ENCODE data around the gene TAOK3. TPM values are rescaled to one million over a fixed set of nuclear protein-coding genes. Genes with fewer than 3 reads are reported as not detected.
A peak's percentile ranks its signal among the peaks of the same experiment; 100 is the strongest.

The TAOK3 gene
- total and polyA plus RNA-seq, 2 donors, result 19.8 to 33.6 TPM

DNA sequence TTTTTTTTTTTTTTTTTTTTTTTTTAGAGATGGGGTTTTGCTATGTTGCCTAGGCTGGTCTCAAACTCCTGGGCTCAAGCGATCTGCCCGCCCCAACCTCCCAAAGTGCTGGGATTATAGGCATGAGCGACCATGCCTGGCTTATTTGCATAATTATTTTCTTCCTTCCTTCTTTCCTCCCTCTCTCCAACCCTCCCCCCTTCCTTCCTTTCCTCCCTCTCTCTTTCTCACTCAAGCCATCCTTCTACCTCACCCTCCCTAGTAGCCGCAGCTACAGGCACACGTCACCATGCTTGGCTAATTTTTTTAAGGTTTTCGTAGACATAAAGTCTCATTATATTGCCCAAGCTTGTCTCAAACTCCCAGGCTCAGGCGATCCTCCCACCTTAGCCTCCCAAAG, 152.9 kb downstream of the TAOK3 start:
- Histone ChIP-seq H3K36me3 (ENCODE audit: insufficient read depth) (no peaks in the 10 kb centered on the region), H3K4me3 (ENCODE audit: low read depth, low read length) (no peak overlapping the region), H3K4me1 (ENCODE audit: insufficient read depth) (no peaks in the 10 kb centered on the region), H3K27ac (ENCODE audit: low read depth) (no peak overlapping the region)
- no peak for DNase-seq (ENCODE audit: extremely low spot score)
- WGBS, result 94% methylated on average over 7 of the region's 7 CpGs

GRCh38 chr12:118219106-118219505, 153.6 kb downstream of the TAOK3 start:
- H3K4me1 ChIP-seq (ENCODE audit: insufficient read depth), result no peaks in the 10 kb centered on the region
- 97% methylated on average over 5 of the region's 5 CpGs for WGBS
- H3K4me3 ChIP-seq (ENCODE audit: low read depth, low read length), result no peak overlapping the region
- no peak overlapping the region for H3K27ac ChIP-seq (ENCODE audit: low read depth)
- DNase-seq (ENCODE audit: extremely low spot score), result no peak
- H3K36me3 ChIP-seq (ENCODE audit: insufficient read depth), result no peaks in the 10 kb centered on the region

DNA sequence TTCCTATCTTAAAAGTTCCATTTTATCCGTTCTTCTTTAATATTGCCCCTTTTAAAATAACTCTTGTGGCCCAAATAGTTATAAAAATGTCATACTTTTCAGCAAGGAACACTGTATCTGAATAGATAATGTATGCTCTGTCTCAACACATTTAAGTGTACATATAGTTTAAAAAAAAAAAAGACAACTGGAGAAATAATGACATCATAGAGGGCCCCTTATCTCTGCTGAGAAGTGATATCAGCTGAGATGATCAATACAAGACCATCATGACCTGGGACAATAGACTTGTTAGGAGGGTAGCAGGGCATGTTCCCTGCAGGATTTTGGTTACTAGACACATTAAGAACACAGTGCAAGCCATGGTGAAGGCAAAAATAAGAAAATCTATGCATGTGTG, 159.3 kb downstream of the TAOK3 start:
- Histone ChIP-seq H3K36me3 (ENCODE audit: insufficient read depth) (no peaks in the 10 kb centered on the region), H3K4me3 (ENCODE audit: low read depth, low read length) (no peak overlapping the region), H3K27ac (ENCODE audit: low read depth) (no peak overlapping the region), H3K4me1 (ENCODE audit: insufficient read depth) (no peaks in the 10 kb centered on the region)
- WGBS, result 86% methylated on average over 1 of the region's 1 CpG
- DNase-seq (ENCODE audit: extremely low spot score), result no peak

DNA sequence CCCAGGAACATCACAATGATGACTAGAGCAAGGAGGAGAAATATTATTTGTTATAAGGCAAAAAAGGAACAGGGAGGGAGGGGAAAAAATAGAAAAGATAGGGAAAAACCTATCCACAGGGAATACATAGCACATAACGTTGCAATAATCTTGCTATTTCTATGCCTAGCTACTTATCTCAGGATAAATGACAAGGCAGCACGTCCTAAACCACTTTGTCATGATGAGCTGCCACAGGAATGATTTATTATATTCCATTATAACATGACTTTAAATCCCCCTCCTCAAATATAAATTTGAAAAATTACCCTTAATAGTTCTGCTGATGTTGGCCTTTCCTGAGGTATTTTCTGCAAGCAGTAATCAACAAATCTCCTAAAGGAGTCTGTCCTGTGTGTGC, 160.1 kb downstream of the TAOK3 start:
- no peaks in the 10 kb centered on the region for H3K36me3 ChIP-seq (ENCODE audit: insufficient read depth)
- 91% methylated on average over 2 of the region's 2 CpGs for WGBS
- H3K27ac ChIP-seq (ENCODE audit: low read depth), result no peak overlapping the region
- no peak overlapping the region for H3K4me3 ChIP-seq (ENCODE audit: low read depth, low read length)
- no peaks in the 10 kb centered on the region for H3K4me1 ChIP-seq (ENCODE audit: insufficient read depth)
- DNase-seq (ENCODE audit: extremely low spot score), result no peak

DNA sequence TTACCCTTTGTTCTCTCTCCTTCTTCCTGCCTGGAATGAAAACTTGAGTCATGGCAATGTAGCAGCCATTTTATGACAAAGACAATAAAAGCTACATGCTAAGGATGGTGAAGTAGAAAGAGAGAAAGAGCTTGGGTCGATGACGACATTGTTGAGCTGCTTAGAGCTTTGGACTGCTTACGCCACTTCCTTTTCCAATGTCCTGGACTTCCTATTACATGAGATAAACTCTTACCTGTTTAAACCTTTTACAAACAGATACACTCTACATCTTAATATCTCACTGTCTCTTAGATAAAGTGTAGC, 166.6 kb downstream of the TAOK3 start:
- WGBS, result 87% methylated on average over 3 of the region's 3 CpGs
- no peak for DNase-seq (ENCODE audit: extremely low spot score)
- Histone ChIP-seq H3K4me1 (ENCODE audit: insufficient read depth) (no peaks in the 10 kb centered on the region), H3K36me3 (ENCODE audit: insufficient read depth) (peaks cover 4% of the 10 kb centered on the region), H3K4me3 (ENCODE audit: low read depth, low read length) (no peak overlapping the region), H3K27ac (ENCODE audit: low read depth) (no peak overlapping the region)

- no peaks in the 10 kb centered on the region for H3K4me1 ChIP-seq (ENCODE audit: insufficient read depth)
- no peak overlapping the region for H3K4me3 ChIP-seq (ENCODE audit: low read depth, low read length)
- WGBS, result 93% methylated on average over 6 of the region's 6 CpGs
- no peak overlapping the region for H3K27ac ChIP-seq (ENCODE audit: low read depth)
- peaks cover 7% of the 10 kb centered on the region for H3K36me3 ChIP-seq (ENCODE audit: insufficient read depth)
- DNase-seq (ENCODE audit: extremely low spot score), result no peak
These were observed 178.7 kb downstream of the TAOK3 start for GRCh38 chr12:118193958-118194357.

GRCh38 chr12:118193477-118193876, 179.2 kb downstream of the TAOK3 start:
- Histone ChIP-seq H3K27ac (ENCODE audit: low read depth) (no peak overlapping the region), H3K4me3 (ENCODE audit: low read depth, low read length) (no peak overlapping the region), H3K4me1 (ENCODE audit: insufficient read depth) (no peaks in the 10 kb centered on the region), H3K36me3 (ENCODE audit: insufficient read depth) (peaks cover 7% of the 10 kb centered on the region)
- DNase-seq (ENCODE audit: extremely low spot score), result no peak
- 75% methylated on average over 5 of the region's 5 CpGs for WGBS

- DNase-seq (ENCODE audit: extremely low spot score), result peak; percentile 36
- Histone ChIP-seq H3K4me1 (ENCODE audit: insufficient read depth) (no peaks in the 10 kb centered on the region), H3K36me3 (ENCODE audit: insufficient read depth) (peaks cover under 1% of the 10 kb centered on the region), H3K4me3 (ENCODE audit: low read depth, low read length) (peak overlapping the region; percentile 5), H3K27ac (ENCODE audit: low read depth) (peak overlapping the region; percentile 6)
- WGBS, result 22% methylated on average over 11 of the region's 11 CpGs
These were observed 182.4 kb downstream of the TAOK3 start for GRCh38 chr12:118190266-118190665.

DNA sequence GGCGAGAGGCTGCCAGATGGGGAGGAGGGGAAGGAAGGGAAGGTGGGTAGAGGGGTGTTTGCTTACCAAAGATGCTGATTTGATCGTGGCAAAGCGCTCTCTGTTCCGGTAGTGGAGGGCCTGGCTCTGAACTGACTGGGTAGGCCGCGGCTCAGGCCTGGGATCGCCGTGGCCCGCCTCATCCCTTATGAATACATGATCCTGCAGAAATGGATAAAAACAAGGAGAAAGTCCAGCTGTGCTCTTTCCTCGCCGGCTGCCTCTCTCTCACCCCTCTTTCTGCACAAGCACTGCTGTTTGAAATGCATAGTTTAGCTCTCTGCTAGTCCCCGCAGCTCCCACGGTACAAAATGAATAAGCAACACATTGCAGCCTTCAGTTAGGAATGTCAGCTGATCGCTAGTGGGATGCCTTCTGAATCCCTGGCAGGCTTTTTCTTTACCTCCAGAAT, 182.9 kb downstream of the TAOK3 start:
- 21% methylated on average over 14 of the region's 14 CpGs for WGBS
- H3K27ac ChIP-seq (ENCODE audit: low read depth), result peak overlapping the region; percentile 62
- peak overlapping the region; percentile 5 for H3K4me3 ChIP-seq (ENCODE audit: low read depth, low read length)
- H3K4me1 ChIP-seq (ENCODE audit: insufficient read depth), result no peaks in the 10 kb centered on the region
- H3K36me3 ChIP-seq (ENCODE audit: insufficient read depth), result no peaks in the 10 kb centered on the region
- no peak for DNase-seq (ENCODE audit: extremely low spot score)

- H3K36me3 ChIP-seq (ENCODE audit: insufficient read depth), result no peaks in the 10 kb centered on the region
- peak; percentile 23 for DNase-seq (ENCODE audit: extremely low spot score)
- WGBS, result 26% methylated on average over 10 of the region's 10 CpGs
- no peaks in the 10 kb centered on the region for H3K4me1 ChIP-seq (ENCODE audit: insufficient read depth)
- H3K4me3 ChIP-seq (ENCODE audit: low read depth, low read length), result peak overlapping the region; percentile 25
- peak overlapping the region; percentile 38 for H3K27ac ChIP-seq (ENCODE audit: low read depth)
These were observed 183.9 kb downstream of the TAOK3 start for GRCh38 chr12:118188690-118189371.

DNA sequence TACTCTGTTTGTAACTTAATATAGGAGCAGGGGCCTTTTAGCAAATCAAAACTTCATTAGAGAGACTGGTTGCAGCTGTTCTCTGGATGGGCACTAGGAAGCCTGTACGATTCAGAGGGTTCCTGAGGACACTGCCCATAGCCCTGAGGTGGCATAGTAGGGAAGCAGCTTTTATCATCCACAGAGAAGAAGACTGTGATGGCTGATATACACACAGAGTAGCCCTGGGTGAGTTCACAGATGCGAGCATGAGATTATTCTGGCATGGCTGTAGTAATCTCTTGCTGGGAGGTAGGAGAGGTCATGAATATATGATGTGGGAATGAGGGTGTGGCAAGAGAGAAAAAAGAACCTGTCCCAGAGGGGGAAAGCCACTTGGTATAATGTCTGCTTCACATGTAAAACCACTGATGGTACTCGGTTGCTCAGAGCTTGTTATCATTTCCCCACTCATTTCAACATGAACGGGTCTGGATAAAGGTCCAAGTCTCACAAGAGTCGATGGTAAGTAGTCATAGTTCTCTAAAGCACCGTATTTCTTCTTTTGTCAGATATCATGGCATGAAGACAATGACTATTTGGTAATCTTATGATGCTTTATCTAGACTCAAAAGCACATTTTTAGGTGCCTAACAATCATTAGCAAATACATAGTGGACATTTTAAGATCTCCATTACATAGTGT, 184.8 kb downstream of the TAOK3 start:
- no peak overlapping the region for H3K27ac ChIP-seq (ENCODE audit: low read depth)
- 33% methylated on average over 6 of the region's 6 CpGs for WGBS
- H3K4me1 ChIP-seq (ENCODE audit: insufficient read depth), result no peaks in the 10 kb centered on the region
- no peak overlapping the region for H3K4me3 ChIP-seq (ENCODE audit: low read depth, low read length)
- H3K36me3 ChIP-seq (ENCODE audit: insufficient read depth), result no peaks in the 10 kb centered on the region
- DNase-seq (ENCODE audit: extremely low spot score), result no peak

DNA sequence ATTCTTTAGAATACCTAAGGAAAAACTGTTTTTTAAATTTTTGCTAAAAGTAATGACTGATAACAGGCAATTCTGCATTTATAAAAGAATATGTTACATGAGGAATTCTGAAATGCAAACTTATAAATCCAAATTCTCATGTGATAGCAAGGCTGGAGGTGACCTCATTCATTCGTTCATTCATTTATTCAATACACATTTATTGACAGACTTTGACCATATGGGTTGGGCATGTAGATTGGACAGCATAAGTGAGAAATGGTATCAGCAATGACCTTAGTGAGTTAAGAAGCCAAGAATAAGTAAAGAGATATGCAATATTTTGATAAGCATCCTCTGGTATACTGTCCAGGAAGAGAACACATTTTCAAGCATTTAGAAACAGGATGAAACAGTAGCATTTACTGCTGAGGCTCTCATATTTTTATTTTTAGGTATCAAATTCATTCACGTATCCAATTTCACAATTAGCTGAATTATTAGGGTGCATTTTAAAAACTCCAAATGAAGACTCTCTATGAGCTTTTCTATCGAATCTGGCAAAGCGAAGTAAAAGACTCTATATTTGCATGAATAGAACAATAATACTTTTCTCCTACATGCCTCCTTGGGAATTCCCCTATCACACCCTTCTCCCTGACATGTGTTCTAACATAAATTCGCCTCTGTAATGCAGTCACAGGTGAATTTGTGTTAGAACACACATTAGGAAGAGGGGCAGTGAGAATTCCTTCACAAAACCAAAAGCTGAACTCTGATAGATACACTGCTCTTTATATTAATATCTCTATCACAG, 186.9 kb downstream of the TAOK3 start:
- H3K4me1 ChIP-seq (ENCODE audit: insufficient read depth), result no peaks in the 10 kb centered on the region
- WGBS, result 86% methylated on average over 5 of the region's 5 CpGs
- DNase-seq (ENCODE audit: extremely low spot score), result no peak
- H3K4me3 ChIP-seq (ENCODE audit: low read depth, low read length), result no peak overlapping the region
- no peak overlapping the region for H3K27ac ChIP-seq (ENCODE audit: low read depth)
- H3K36me3 ChIP-seq (ENCODE audit: insufficient read depth), result no peaks in the 10 kb centered on the region

- Histone ChIP-seq H3K4me1 (ENCODE audit: insufficient read depth) (no peaks in the 10 kb centered on the region), H3K27ac (ENCODE audit: low read depth) (peak overlapping the region; percentile 38)
These were observed 189.0 kb downstream of the TAOK3 start for GRCh38 chr12:118183711-118184110.

DNA sequence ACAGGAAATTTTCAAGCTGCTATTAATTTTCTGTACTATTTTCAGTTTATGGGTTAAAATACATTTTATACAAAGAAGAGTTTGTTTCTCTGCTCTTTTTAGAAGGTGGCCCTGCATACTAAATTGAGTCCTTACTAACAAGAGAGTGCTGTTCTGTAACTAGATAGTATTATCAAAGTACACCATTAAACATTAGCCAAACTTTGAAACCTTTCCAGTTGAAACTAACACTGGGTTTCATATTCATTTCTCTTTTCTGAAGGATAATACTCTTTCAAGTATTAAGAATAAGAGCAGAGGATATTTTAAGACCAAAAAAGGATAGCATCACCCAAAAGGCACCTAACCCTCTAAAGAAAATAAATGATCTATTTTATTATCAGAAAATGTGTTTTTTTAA, 189.6 kb downstream of the TAOK3 start:
- H3K4me3 ChIP-seq (ENCODE audit: low read depth, low read length), result no peak overlapping the region
- no peak for DNase-seq (ENCODE audit: extremely low spot score)
- H3K36me3 ChIP-seq (ENCODE audit: insufficient read depth), result peaks cover 2% of the 10 kb centered on the region
- no peaks in the 10 kb centered on the region for H3K4me1 ChIP-seq (ENCODE audit: insufficient read depth)
- no peak overlapping the region for H3K27ac ChIP-seq (ENCODE audit: low read depth)

More at GRCh38 chr12:118183711-118184110, 189.0 kb downstream of the TAOK3 start:
- Histone ChIP-seq H3K36me3 (ENCODE audit: insufficient read depth) (peaks cover 2% of the 10 kb centered on the region), H3K4me3 (ENCODE audit: low read depth, low read length) (no peak overlapping the region)
- DNase-seq (ENCODE audit: extremely low spot score), result no peak
